Measurements from ENCODE around the gene COBL.

- TF ChIP-seq CTCF (conservative IDR thresholded peaks at IDR 0.05; ENCODE audit: low read depth, low read length) (no peak), MAFK (IDR thresholded peaks at IDR 0.05; ENCODE audit: low read depth, low read length) (no peak), CEBPB (IDR thresholded peaks at IDR 0.05; ENCODE audit: low read depth, low read length) (no peak), ELK1 (IDR thresholded peaks at IDR 0.05; ENCODE audit: borderline replicate concordance, low read depth, low read length) (no peak), MAZ (IDR thresholded peaks at IDR 0.05; ENCODE audit: borderline replicate concordance, low read depth, low read length) (no peak), POLR2A (IDR thresholded peaks at IDR 0.05; ENCODE audit: low read depth, low read length) (no peak)
These were observed 88.1 kb downstream of the COBL start for GRCh38 chr7:51228386-51228958.

All from IMR-90 (cell line).